Activated CD4-positive, alpha-beta T cell treated with anti-CD3 and anti-CD28 coated beads for 36 hours (primary cell): ENCODE measurements around the gene CMBL. TPM values are rescaled to one million over a fixed set of nuclear protein-coding genes. Genes with fewer than 3 reads are reported as not detected.
"Not testable (repeated sequence)": the region's sequence is repeated elsewhere in the genome, so short reads cannot be mapped to it uniquely, and the experiment has no call there.

Experiments used
- ATAC-seq: fragments of 200-7000 bp; cut with Tn5 transposase; one replicate; pipeline ENCODE4 v1.10.0; 2021; ENCODE audit warnings: mild to moderate bottlenecking, moderate library complexity
- CTCF ChIA-PET: fragments of 350-600 bp; sonication (Branson Sonifier 250); formaldehyde crosslinking; loops from one replicate; lab custom pipeline; 2021; ENCODE audit warnings: antibody characterized with exemption; lab: Charles Lee
- POLR2A ChIA-PET: fragments of 350-600 bp; sonication (Branson Sonifier 250); formaldehyde crosslinking; loops from one replicate; lab custom pipeline; 2021; ENCODE audit warnings: antibody characterized with exemption, inconsistent platforms; lab: Charles Lee
- DNase-seq: peaks from one replicate; pipeline ENCODE4 v3.0.0-alpha.2; 2020
- H3K27ac Mint-ChIP-seq: one replicate; pipeline ENCODE4 v1.8.0; 2021; ENCODE audit warnings: mixed read lengths
- H3K27me3 Mint-ChIP-seq: one replicate; pipeline ENCODE4 v1.8.0; 2021; ENCODE audit warnings: mixed read lengths
- H3K36me3 Mint-ChIP-seq: one replicate; pipeline ENCODE4 v1.8.0; 2021; ENCODE audit warnings: low read depth, mixed read lengths
- H3K4me1 Mint-ChIP-seq: one replicate; pipeline ENCODE4 v1.8.0; 2021; ENCODE audit warnings: mixed read lengths
- H3K4me3 Mint-ChIP-seq: one replicate; pipeline ENCODE4 v1.8.0; 2021; ENCODE audit warnings: mild to moderate bottlenecking, moderate library complexity, mixed read lengths
- H3K9me3 Mint-ChIP-seq: one replicate; pipeline ENCODE4 v1.8.0; 2021; ENCODE audit warnings: low read depth, mixed read lengths
- intact Hi-C, 2 experiments: fragments of 100-400 bp; cut with DNase I in 1 of 2; cut with micrococcal nuclease in 1 of 2; formaldehyde crosslinking; loops; one replicate each; pipeline versions ENCODE4 v1.14.2 to v1.15.1; 2022 to 2024; cut with DNase I, micrococcal nuclease
- total RNA-seq, 2 experiments: library from RNA; stranded (reverse); gene quantifications; one replicate each; pipeline ENCODE4 v1.2.3, GENCODE V29; 2021

Gene CMBL
- total RNA-seq, 2 experiments from 2014 or later, result 0.46 to 0.66 TPM

- POLR2A ChIA-PET, result interaction anchor here (0.6 to 3.0 kb wide), 3 partner anchors 103 to 168 kb away, joined by 4 to 11 read pairs (median 6); partner anchors contain the start of gene MARCHF6
- ATAC-seq (peak; percentile 82), DNase-seq (peak; percentile 93)
- Mint-ChIP-seq H3K27me3 (no peaks in the 10 kb centered on the region), H3K4me3 (peak within 1 kb of the TSS; percentile 92), H3K27ac (peak within 1 kb of the TSS; percentile 100), H3K9me3 (no peaks in the 10 kb centered on the region), H3K4me1 (peaks cover 47% of the 10 kb centered on the region), H3K36me3 (peaks cover 35% of the 10 kb centered on the region)
- CTCF ChIA-PET, result interaction anchor here (0.6 to 0.9 kb wide), 2 partner anchors 188 to 312 kb away, joined by 3 read pairs; no protein-coding TSS in a partner anchor
- intact Hi-C loops, result loop anchor here (1.0 to 2.0 kb wide), 8 partner anchors 35 to 511 kb away; partner anchors contain the start of genes MARCHF6 (in 2 of the 2), ANKRD33B (in 1 of the 2), DAP (in 1 of the 2) and ROPN1L (in 1 of the 2)
Observed at GRCh38 chr5:10249948-10250805, 57.5 kb downstream of the CMBL start, which contains the start of gene CCT5. Gene CCT5, plus strand, starts transcription at chr5:10250280. Its CDS starts 61 bp downstream, at chr5:10250341.

- peak overlapping the region; percentile 92 for H3K4me3 Mint-ChIP-seq
- H3K27me3 Mint-ChIP-seq, result no peaks in the 10 kb centered on the region
- intact Hi-C loops, result no loop called here
- POLR2A ChIA-PET, result interaction anchor here (3.0 kb wide), 1 partner anchor 105 kb away, joined by 11 read pairs; the partner anchor contains the start of gene MARCHF6
- no peaks in the 10 kb centered on the region for H3K9me3 Mint-ChIP-seq
- peak overlapping the region; percentile 100 for H3K27ac Mint-ChIP-seq
- H3K36me3 Mint-ChIP-seq, result peaks cover 27% of the 10 kb centered on the region
- H3K4me1 Mint-ChIP-seq, result peaks cover 39% of the 10 kb centered on the region
- CTCF ChIA-PET, result interaction anchor here (0.9 kb wide), 1 partner anchor 178 kb away, joined by 6 read pairs; no protein-coding TSS in a partner anchor
- DNase-seq, result no peak
- ATAC-seq, result no peak
Observed at GRCh38 chr5:10248378-10249260, 59.1 kb downstream of the CMBL start.

GRCh38 chr5:10247217-10247616 lies 60.5 kb downstream of the CMBL start:
- H3K27me3 Mint-ChIP-seq, H3K9me3 Mint-ChIP-seq, H3K4me3 Mint-ChIP-seq, H3K27ac Mint-ChIP-seq, ATAC-seq, intact Hi-C loops, DNase-seq, POLR2A ChIA-PET: not testable (repeated sequence)
- CTCF ChIA-PET, result interaction anchor here (0.6 kb wide), 1 partner anchor 39 kb away, joined by 3 read pairs; no protein-coding TSS in a partner anchor
- H3K4me1 Mint-ChIP-seq, result peaks cover 31% of the 10 kb centered on the region
- H3K36me3 Mint-ChIP-seq, result peaks cover 23% of the 10 kb centered on the region

GRCh38 chr5:10246761-10247160 lies 60.9 kb downstream of the CMBL start:
- Mint-ChIP-seq H3K4me3 (no peak overlapping the region), H3K27ac (no peak overlapping the region), H3K27me3 (no peaks in the 10 kb centered on the region), H3K36me3 (peaks cover 18% of the 10 kb centered on the region), H3K4me1 (peaks cover 26% of the 10 kb centered on the region), H3K9me3 (no peaks in the 10 kb centered on the region)
- no peak for DNase-seq
- POLR2A ChIA-PET, result no interaction called here
- intact Hi-C loops, result no loop called here
- CTCF ChIA-PET, result no interaction called here
- ATAC-seq, result no peak

GRCh38 chr5:10244342-10244944 lies 63.3 kb downstream of the CMBL start:
- POLR2A ChIA-PET, result no interaction called here
- H3K36me3 Mint-ChIP-seq, result peaks cover 8% of the 10 kb centered on the region
- CTCF ChIA-PET, result no interaction called here
- H3K27me3 Mint-ChIP-seq, result no peaks in the 10 kb centered on the region
- peaks cover 18% of the 10 kb centered on the region for H3K4me1 Mint-ChIP-seq
- H3K4me3 Mint-ChIP-seq, result no peak overlapping the region
- H3K27ac Mint-ChIP-seq, result no peak overlapping the region
- intact Hi-C loops, result no loop called here
- H3K9me3 Mint-ChIP-seq, result no peaks in the 10 kb centered on the region
- ATAC-seq, result no peak
- DNase-seq, result no peak

- peaks cover 16% of the 10 kb centered on the region for H3K4me1 Mint-ChIP-seq
- H3K27me3 Mint-ChIP-seq, result no peaks in the 10 kb centered on the region
- H3K9me3 Mint-ChIP-seq, result no peaks in the 10 kb centered on the region
- intact Hi-C loops, result no loop called here
- no peak for DNase-seq
- H3K36me3 Mint-ChIP-seq, result peaks cover 11% of the 10 kb centered on the region
- ATAC-seq, result no peak
- ChIA-PET CTCF (no interaction called here), POLR2A (interaction anchor here (0.7 kb wide), 1 partner anchor 188 kb away, joined by 3 read pairs; no protein-coding TSS in a partner anchor)
- no peak overlapping the region for H3K27ac Mint-ChIP-seq
- no peak overlapping the region for H3K4me3 Mint-ChIP-seq
Observed at GRCh38 chr5:10243660-10244240, 64.0 kb downstream of the CMBL start.

GRCh38 chr5:10235350-10235749 lies 72.4 kb downstream of the CMBL start:
- peaks cover 40% of the 10 kb centered on the region for H3K36me3 Mint-ChIP-seq
- ChIA-PET POLR2A (no interaction called here), CTCF (no interaction called here)

GRCh38 chr5:10233505-10233904 lies 74.2 kb downstream of the CMBL start:
- no peaks in the 10 kb centered on the region for H3K4me1 Mint-ChIP-seq
- intact Hi-C loops, result no loop called here
- no peaks in the 10 kb centered on the region for H3K27me3 Mint-ChIP-seq
- DNase-seq (no peak), ATAC-seq (no peak)
- H3K9me3 Mint-ChIP-seq, result no peaks in the 10 kb centered on the region
- H3K4me3 Mint-ChIP-seq, result no peak overlapping the region
- peaks cover 44% of the 10 kb centered on the region for H3K36me3 Mint-ChIP-seq
- ChIA-PET POLR2A (no interaction called here), CTCF (no interaction called here)
- no peak overlapping the region for H3K27ac Mint-ChIP-seq

More at GRCh38 chr5:10235350-10235749, 72.4 kb downstream of the CMBL start:
- intact Hi-C loops, result no loop called here
- no peak overlapping the region for H3K27ac Mint-ChIP-seq
- H3K27me3 Mint-ChIP-seq, result no peaks in the 10 kb centered on the region
- no peaks in the 10 kb centered on the region for H3K4me1 Mint-ChIP-seq
- H3K9me3 Mint-ChIP-seq, result no peaks in the 10 kb centered on the region
- no peak for DNase-seq
- H3K4me3 Mint-ChIP-seq, result no peak overlapping the region
- ATAC-seq, result no peak

GRCh38 chr5:10233011-10233410 lies 74.7 kb downstream of the CMBL start:
- DNase-seq (no peak), ATAC-seq (no peak)
- Mint-ChIP-seq H3K4me1 (no peaks in the 10 kb centered on the region), H3K27me3 (no peaks in the 10 kb centered on the region), H3K9me3 (no peaks in the 10 kb centered on the region), H3K4me3 (no peak overlapping the region), H3K27ac (no peak overlapping the region), H3K36me3 (peaks cover 41% of the 10 kb centered on the region)
- intact Hi-C loops, result no loop called here
- ChIA-PET POLR2A (no interaction called here), CTCF (interaction anchor here (0.6 kb wide), 1 partner anchor 1054 kb away, joined by 4 read pairs; no protein-coding TSS in a partner anchor)

- intact Hi-C loops, result no loop called here
- H3K27ac Mint-ChIP-seq, result no peak overlapping the region
- no peaks in the 10 kb centered on the region for H3K27me3 Mint-ChIP-seq
- H3K4me1 Mint-ChIP-seq, result no peaks in the 10 kb centered on the region
- no peak overlapping the region for H3K4me3 Mint-ChIP-seq
- DNase-seq (no peak), ATAC-seq (no peak)
- ChIA-PET CTCF (interaction anchor here (0.6 kb wide), 1 partner anchor 1053 kb away, joined by 4 read pairs; no protein-coding TSS in a partner anchor), POLR2A (no interaction called here)
- peaks cover 39% of the 10 kb centered on the region for H3K36me3 Mint-ChIP-seq
- H3K9me3 Mint-ChIP-seq, result no peaks in the 10 kb centered on the region
Observed at GRCh38 chr5:10232386-10232785, 75.3 kb downstream of the CMBL start.
